ENCODE results near the gene CAMK1D.

CAMK1D gene

DNA sequence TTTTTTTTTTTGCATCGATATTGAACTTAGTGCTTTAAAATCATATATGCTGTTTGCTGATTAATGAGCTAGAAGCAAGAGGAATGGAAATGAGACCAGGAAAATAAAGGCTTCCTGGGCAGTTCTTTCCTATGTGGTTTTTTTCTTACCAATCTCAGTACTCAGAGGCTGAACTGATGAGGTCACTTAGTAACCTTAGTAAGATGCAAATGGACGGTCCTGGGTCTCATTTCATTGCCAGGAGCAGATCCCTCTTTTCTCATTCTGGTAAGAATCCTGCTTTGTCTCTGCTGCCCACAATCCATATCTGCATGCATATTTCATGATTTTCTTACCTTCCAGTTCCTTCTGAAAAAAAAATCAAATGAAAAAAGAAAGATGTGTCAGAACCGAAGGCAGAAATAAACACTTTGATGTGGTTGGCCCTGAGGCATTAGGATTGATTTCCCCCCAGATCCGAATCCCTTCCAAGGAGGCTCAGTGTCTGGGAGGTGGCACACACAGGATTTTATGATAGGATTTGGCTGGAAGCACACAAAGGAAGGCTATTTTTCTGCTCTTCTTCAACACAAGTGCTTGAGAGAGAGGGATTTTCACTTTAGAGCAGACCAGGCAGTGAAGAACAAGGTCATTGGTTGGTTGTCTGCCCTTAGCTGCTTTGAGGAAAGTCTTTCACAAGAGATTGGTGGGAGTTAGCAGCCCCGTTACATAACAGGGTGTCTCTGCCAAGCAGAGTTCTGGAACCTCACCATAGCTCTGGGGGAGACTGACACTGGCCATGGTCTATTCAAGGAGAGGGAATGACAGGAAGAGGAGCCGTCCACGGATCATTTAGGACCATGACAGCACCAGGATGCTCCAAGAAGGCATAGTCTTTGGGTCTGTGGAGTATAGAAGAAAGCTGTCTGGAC lies 150.0 kb downstream of the CAMK1D start:
- DNase-seq (ENCODE audit: low read depth in 2 of 2), result no peak

DNA sequence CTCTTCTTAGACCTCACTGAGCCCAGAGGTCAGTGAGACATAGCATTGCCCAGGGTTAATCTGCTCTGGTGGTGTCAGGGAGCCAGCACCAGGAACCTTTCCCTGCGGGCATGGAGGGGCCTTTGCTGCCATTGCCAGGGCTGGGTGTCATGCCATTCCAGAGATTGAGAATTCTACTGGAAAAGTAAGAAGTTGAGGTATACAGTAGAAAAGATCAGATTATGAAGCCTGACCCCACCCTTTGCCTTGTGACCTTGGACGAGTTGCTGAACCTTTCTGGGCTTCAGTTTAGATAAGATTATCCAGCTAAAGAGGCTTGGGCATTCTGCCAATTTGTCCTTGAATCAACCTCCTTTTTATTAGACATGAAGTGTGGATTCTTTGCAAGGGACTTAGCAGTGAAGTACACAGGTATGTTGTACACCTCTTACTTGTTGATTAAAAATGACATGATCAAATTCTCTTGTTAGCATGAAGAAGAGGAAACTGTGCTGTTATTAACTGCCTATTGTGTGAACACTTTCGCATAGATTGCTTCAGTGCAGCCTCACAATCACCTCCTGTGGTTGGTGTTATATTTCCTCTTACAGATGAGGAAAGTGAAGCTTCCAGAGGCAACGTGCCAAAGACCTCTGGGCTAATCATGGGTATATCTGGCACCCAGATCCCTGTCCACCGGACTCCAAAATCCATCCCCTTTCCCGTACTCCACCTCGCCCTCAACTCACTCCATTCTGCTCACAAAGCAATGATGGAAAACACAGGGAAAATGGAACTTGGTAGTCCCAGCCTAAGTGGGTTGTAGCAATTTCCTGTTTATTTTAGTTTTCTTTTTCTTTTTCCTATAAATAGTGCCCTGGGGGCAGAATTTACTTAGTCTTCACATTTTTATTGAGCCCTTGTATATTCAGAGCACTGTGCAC lies 151.3 kb downstream of the CAMK1D start:
- DNase-seq (ENCODE audit: low read depth in 2 of 2), result no peak

DNA sequence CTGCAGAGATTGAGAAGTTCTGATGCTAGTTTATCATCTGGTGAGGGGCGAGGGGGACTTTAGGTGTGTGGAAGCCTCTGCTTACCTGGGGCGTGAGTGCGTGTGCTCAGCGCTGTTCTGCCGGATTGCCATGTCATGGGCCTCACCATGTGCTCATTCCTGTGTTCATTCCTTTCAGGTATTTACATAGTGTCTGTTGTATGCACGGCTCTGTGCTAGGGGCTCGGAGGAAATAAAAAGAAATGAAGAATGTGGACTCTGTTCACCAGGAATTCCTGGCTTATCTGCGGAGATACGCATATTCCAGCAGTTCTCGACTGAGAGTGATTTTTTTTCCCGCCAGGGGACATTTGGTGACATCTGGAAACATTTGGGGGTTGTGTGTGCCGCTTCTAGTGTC lies 152.0 kb downstream of the CAMK1D start:
- DNase-seq (ENCODE audit: low read depth in 2 of 2), result no peak

DNA sequence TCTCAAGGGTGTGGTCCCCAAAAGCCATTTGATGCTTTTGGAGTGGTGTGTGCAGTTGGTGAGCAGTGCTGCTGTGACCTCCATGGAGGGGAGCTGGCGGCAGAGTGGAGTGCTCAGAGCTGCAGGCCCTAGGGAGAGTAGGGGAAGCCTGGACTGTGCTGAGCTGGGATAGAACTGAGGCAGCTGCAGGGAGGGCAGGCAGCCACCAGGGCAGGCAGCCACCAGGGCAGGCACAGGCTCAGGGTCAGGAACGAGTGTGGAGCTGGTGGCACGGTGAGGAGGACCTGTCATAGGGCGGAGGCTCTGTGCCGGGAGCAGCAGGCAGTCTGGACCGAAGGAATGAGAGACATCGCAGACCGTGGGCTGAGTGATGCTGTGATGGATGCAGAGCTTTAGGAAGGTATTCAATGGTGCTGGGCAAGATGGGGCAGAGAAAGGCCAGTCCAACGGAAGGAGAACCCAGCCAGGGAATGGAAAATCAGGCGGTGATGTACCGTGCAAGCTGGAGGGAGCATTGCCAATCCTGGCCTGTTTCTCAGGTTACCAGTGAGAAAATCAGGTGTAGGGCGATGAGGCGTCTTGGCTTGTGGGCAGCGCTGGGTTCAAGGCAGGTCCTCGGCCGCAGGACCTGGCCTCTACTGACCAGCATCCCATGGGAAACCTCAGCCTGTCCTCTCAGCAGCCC lies 152.6 kb downstream of the CAMK1D start:
- DNase-seq (ENCODE audit: low read depth in 2 of 2), result no peak

DNA sequence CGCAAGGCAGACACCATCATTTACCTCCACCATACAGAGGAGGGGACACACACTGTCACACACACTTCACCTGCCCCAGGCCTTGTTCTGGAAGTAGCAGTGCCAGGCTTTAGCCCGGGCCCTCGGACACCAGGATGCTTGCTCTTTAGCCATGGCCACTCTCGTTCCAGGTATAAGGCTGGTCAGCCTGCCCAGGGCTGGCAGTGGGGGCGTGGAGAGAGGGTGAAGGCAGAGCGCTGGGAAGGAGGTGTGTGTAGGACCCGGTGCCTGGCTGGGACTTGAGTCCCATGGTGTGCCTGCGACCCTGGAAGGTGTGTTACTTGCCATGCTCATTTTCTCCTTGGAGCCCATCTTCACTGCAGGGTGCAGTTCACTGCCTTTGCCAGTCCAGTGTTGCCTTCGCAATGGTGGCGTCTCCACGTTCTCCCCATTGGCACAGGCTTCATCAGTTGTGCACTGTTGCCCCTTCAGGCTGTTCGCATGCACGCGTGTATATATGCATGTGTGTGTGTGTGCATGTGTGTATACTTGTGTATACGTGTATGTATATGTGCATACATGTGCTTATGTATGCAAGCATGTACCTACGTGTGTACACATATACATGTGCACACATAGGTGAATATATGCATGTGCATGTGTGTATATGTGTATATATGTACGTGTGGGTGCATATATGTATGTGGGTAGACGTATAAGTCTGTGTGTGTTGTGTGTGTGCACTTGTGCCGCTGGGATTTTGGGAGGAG lies 153.4 kb downstream of the CAMK1D start:
- DNase-seq (ENCODE audit: low read depth in 2 of 2), result no peak

DNA sequence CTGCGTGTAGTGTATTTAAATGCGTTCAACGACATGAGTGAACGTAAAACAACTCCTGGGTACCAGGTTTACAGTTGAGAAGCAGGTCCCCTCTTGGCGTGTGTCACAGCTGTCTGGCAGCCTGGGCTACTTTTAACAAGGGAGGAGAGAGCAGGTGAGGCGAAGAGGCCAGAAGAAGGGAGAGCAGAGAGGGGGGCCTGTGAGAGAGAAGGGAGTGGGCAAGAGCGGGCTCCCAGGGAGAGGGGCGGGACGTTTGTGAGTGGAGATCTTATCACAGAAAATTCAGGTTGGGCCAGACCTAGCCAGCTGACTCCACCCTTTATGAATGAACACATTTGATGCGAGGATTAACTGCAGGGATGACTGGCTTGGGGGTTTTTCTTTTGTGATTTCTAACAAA lies 154.0 kb downstream of the CAMK1D start:
- no peak for DNase-seq (ENCODE audit: low read depth in 2 of 2)

DNA sequence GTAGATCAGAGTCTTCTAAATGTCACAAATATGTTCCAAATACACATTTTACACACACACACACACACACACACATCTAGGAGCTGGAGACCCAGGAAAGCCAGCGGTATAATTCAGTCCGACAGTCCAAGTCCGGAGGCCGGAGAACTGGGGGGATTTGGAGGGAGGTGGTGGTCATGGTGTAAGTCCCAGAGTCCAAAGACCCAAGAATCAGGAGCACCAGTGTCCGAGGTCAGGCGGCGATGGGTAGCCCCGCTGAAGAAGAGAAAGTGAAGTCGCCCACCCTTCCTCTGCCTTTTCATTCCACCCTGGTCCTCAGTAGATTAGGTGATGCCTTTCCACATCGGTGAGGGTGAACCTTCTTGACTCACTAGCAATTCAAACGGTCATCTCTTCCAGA lies 154.8 kb downstream of the CAMK1D start:
- DNase-seq (ENCODE audit: low read depth in 2 of 2), result no peak

DNA sequence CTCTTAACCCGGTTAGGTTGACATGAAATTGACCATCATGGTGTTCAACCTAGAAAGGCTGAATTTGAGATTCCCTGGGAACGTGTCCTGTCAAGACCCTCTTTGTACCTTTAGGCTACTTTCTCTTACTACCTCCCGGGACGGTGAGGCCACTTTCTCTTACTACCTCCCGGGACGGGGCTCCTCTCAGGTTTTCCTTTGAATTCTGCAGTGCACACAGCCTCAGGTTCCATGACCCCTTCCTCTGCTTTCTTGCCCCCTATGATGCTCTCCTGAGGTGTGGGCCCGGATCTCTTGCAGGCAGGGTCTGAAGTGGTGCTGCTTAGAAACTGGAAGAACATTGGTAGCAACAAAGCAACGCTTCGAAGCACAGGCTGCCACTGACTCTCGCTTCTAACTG lies 155.3 kb downstream of the CAMK1D start:
- no peak for DNase-seq (ENCODE audit: low read depth in 2 of 2)

DNA sequence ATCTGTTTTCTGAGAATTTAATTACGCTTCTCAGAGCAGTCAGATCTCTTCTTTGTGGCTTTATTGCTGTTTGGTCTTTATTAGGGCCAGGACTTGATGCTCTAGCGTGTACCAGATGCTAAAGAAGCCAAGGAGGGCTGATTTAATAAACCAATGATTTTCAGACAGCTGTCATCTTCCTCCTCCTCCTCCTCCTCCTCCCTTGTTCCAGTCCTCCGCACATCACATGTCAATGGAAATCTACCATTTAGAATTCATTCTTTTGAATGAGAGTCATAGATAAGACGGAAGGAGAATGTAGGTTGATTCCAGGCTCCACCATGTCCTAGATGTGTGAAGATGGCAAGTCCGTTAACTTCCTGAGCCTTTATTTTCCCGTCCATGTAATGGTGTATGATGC lies 156.3 kb downstream of the CAMK1D start:
- no peak for DNase-seq (ENCODE audit: low read depth in 2 of 2)

DNA sequence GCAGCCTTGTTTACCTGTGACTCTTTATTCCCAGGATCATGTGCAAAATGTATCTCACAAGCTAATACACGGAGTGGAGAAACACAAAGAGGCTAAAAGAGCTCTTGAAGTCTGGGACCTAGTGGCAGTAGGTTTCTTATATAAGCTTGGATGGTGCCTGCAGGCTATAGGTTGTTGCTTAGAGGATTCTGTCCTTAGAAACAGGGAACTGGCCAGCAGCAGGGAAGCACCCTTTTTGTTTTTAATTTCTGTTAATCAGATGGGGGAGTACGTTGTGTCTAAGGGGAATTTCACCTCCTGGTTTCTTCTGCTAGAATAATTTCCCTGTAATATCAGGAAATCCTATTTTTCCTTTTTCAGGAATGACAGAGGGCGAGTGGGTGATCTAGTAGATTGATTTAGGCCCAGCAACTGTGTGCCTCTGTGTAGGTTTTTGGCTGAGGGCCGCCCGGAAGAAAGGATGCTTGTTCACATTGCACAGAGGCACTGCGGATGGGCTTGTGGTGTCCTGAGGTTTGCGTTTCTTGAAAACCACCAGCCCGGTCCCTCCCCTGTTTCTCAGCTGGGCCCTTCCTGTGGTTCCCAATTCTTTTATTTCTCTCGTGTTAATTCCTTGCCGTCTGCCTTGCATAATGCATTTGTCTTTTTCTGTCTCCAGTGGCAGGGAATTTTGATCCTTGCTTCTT lies 158.0 kb downstream of the CAMK1D start:
- DNase-seq (ENCODE audit: low read depth in 2 of 2), result no peak

DNA sequence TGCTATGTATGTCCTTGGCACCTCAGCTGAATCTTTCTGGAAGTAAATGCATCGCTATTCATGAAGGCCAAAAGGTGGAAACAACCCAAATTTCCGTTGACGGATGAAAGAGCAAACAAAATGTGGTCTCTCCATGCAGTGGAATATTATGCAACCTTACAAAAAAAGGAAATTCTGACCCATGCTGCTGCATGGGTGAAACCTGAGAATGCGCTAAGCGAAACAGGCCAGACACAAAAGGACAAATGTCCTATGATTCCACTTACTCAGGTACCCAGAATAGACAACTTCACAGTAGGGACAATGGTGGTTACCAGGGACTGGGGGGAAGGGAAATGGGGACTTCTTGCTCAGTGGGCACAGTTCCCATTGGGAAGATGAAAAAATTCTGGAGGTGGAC lies 158.8 kb downstream of the CAMK1D start:
- no peak for DNase-seq (ENCODE audit: low read depth in 2 of 2)

DNA sequence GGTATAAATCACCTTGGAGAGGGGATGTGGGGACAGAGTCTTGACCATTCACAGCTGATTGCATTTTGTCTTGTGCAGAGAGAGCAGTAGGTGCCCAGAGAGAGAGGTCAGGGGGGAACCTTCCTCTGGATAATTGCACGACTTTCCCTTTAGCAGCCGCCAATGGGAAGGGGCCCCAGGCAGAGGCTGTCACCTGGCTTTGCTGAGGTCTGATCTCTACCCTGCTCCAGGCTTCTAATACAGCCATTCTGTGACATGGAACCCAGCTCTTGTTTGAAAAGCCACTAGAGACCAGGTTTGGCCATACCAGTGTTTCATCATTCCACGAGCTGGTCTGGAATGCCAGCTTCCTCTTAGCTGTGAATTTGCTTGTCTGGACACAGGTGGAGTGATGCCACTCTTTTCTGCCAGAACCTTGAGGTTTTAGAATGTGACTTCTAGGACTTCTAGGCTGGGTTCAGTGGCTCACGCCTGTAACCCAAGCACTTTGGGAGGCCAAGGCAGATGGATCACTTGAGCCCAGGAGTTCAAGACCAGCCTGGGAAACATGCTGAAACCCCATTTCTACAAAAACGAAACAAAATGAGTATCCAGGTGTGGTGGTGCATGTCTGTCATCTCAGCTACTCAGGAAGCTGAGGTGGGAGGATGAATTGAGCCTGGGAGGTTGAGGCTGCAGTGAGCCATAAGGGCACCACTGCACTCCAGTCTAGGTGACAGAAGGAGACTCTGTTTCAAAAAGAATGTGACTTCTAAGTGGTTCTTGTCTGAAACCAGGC lies 159.9 kb downstream of the CAMK1D start:
- DNase-seq (ENCODE audit: low read depth in 2 of 2), result no peak

DNA sequence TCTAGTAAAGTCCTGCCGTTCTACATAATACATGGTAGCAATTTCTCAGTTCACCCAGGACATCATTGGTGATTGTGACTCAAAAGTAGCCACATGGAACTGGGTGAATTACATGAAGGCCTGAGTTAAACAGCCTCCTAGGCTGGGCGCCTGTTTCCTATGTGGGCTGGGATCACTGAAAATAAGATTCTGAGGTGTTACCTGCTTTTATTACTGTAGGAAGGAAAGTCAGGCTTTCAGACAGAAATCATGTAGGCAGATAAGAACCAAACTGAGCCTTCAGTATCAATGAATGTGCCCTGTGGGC lies 160.4 kb downstream of the CAMK1D start:
- no peak for DNase-seq (ENCODE audit: low read depth in 2 of 2)

DNA sequence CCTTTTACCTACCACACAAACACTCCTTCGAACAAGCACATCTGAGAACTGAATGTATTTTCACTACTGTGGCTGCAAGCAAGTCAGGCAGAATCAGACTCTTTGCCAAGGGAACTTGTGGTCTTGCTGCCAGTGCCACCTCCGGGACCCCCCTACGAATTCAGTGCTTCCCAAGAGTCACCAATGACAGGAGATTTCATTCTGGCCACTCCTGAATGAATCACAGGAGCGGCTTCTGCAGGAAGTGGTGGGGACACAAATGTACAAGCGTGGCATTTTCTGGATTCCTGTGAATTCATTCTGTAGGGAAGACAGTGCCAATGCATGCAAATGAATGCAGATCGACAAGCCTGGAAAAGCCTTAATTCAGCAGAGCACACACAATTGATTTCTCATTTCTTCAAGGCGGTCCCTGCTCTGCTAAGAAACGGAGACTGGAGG lies 161.2 kb downstream of the CAMK1D start:
- no peak for DNase-seq (ENCODE audit: low read depth in 2 of 2)

DNA sequence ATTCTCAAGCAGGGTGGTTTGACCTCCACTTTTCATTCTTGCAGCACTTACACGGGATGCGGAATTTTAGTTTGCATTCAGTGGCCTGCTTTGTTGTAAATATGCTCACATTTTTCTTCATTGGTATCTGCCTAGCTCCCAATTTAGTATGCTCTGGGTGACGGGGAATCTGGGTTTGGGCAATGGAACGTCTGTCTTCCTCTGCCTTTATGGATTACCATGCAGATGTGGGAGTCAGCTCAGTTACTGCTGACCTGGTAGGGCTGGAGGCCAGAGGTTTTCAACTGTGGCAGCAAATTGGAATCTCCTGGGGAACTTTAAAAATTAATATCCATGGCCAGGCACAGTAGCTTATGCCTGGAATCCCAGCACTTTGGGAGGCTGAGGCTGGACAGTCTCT lies 161.6 kb downstream of the CAMK1D start:
- no peak for DNase-seq (ENCODE audit: low read depth in 2 of 2)

DNA sequence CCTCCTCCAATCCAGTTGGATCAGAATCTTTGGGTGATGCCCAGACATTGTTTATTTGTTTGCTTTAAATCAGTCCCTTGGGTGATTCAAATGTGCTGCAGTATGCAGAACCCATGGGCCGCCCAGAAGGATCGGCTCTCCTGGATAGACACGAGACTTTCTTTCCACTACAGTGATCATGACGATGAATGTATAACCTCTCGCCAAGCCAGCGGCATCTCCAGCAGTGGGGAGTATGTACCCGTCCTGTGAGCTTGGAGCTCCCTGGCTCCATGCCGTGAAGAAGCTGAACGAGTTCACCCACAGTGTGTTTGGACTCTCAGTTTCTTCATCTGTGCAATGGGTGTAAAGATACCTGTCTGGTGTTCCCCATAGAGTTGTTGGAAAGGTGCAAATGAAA lies 162.3 kb downstream of the CAMK1D start:
- DNase-seq (ENCODE audit: low read depth in 2 of 2), result no peak

DNA sequence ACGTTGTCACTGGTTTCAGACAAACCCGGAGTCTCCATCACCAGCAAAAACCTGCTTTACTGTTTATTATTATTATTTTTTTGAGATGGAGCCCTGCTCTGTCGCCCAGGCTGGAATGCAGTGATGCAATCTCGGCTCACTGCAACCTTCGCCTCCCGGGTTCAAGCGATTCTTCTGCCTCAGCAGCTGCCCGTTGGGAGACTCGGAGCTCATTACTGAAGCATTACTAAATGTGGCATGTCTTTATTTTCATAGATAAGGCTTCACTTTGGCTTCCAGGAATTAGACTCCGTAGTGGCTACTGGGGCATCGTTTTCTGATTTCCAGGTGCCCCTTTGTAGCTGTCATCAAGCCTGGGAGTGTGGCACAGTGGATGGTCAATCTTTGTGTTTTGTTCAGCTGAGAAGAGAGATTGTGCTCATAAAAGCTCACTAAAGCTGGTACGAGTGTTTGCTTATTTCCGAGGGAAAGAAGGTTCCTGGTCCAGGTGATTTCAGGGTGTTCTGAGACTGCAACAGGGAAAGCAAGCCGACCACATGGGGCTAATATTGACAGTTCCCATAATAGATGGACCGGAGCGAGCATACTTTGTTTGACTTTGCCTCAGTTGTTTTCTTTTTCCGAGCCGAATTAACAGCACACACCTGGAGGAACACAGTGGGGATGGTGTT lies 163.1 kb downstream of the CAMK1D start:
- DNase-seq (ENCODE audit: low read depth in 2 of 2), result no peak

DNA sequence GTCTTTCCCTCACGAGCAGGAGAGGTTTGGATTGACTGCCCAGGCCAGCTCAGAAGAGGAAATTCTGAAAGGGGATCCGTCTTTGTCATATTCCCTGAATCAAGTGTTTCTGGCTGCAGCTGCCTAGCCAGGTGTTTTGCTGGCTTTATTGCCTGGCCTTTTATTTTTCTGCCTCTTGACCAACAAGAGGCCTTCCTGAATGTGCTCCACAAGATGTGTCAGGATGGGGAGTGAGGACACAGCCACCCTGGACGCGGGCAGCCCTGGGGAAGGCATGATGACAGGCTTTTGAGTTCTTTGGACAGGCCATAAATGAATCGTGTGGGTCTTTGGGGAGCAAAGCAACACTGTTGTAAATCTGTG lies 163.6 kb downstream of the CAMK1D start:
- no peak for DNase-seq (ENCODE audit: low read depth in 2 of 2)

DNA sequence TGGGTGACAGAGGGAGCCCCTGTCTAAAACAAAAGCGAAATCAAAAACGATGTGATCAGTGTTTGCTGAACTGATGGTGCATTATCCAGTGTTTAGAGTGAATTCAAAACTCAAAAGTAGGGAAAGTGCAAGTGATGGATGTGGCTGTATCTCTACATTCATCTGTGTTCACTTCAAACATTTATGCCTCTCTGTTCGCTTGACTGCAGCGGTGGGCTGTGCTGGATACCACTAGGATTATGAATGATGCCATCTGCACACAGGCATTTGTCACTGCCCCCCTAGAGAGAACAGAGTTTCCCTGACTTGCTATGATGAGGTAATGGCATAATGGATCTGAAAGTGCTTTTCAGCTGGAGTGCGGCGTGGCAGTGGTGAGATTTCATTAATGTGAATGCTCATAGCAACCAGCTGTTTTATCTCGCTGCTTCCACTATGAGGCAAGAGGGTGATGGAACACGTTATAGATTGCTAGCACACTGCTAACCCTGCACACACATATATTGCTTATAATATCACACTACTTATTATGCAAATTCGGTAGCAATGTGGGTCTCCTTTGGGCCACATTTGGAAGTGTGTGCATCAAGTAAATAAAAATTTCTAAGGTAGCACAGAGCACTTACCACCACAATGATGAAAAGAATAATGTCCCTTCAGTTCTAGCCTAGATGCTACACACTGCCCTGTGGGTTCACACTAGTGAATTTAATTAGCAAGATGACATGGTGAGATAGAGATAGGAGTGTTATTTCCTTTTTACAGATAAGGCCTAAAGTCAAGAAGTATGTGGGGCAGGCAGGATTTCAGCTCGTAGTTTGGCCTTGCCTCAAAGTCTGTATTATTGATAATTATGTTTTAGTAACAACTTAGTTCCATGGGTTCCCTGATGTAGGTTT lies 164.7 kb downstream of the CAMK1D start:
- DNase-seq (ENCODE audit: low read depth in 2 of 2), result no peak
